HG03469 (cell line): ENCODE results near the gene NPAS2.

Experiments used
- ATAC-seq: cut with Tn5 transposase; IDR thresholded peaks from one replicate; pipeline ENCODE4 v1.9.1; 2021; ENCODE audit warnings: mild to moderate bottlenecking, moderate library complexity, moderate number of reproducible peaks; ENCODE audit not compliant: unreplicated experiment

The NPAS2 gene

DNA sequence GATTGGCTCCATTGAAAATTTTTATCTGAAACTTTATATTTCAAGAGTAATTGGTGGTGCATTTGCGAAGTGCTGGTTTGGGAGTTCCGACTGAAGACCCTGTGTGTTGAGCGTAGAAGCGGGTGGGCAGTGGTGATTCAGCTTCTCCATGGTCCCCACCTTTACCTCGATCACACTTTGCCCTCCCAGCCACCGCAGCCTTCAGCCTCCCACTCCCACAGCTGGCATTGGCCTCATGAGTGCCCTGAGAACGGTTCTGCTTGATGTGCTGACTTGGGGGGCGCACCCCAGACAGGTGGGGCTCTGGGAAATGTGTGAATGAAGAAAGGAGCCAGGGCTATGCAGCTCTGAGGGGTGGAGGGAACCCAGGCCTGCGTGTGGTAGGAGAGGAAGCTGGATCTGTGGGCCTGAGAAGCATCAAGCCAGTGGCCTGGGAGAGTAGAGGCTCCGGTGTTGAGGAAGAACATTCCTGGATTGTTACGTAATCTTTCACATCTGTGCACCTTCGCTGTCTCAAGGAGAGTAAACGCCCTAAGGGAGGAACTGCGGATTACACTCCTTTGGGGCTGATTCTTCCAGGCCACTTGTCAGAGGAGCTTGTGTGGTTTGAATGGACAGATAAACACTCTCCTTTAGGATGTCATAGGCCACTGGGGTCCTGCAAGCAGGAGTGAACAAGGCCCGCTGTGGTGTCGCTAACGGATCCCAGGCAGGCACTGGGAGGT is 83.8 kb downstream of the NPAS2 start:
- ATAC-seq = no peak

DNA sequence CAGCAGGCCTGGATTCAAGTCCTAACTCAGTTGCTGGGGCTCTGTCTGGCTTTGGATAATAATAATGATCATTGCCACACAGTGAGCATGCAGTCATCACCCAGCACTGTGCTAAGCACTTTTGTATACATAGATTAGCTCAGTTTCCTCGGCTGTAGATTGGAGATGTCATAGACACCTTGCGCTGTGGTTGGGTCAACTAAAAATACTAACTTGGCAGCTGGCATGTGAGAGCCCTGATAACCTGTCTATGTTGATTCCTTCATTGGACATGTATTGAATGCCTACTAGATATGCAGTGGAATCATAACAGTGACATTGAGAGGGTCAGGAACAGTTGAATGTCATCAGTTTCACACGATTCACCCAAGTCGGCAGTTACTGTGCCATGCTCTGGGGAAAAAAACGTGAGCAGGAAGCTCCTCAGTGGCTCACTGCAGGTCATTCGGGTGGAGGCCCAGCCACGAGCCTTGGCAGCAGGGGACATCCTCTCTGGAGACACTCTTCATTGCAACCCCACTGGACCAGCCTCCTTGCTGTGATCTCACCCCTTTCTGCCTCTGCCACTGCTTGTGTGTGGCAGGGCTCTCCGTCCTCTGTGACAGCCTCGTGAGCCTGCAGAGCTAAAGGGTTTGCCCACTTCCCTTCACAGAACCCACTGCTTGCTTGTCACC is 85.3 kb downstream of the NPAS2 start:
- ATAC-seq = no peak

DNA sequence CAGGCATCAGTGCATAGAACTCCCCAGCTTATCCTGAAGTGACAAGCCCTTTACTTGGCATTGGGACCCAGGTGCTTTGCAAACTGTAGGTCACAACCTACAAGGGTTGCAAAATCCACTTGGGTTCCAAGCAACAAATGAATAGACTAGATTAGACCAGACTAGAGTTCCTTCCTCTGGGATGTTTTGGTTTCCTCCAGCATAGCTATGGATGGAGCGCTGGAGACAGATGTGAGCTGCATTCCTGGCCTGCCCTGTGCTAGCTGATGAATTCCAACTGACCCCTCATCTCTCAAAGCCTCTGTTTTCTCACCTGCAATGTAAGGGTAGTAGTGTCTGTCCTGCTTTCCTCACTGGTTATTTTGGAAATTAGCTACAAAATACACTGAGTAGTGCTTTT is 86.2 kb downstream of the NPAS2 start:
- ATAC-seq = no peak

DNA sequence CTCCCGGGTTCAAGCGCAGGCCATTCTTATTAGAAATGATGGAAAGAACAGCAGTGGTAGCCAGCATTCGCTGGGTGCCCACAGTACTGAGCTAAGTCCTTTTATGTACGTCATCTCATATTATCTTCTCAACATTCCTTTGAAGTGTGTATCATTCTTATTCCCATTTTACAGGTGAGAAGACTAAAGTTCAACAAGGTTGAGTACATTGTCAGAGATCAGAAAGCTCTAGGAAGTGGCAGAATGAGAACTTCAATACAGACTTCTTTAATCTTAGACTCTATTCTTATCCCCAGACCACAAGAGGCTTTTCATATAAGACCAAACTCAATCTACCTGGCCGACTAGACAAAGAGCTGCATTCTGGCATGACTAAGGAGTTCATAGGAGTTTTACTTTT is 86.7 kb downstream of the NPAS2 start:
- no peak for ATAC-seq

DNA sequence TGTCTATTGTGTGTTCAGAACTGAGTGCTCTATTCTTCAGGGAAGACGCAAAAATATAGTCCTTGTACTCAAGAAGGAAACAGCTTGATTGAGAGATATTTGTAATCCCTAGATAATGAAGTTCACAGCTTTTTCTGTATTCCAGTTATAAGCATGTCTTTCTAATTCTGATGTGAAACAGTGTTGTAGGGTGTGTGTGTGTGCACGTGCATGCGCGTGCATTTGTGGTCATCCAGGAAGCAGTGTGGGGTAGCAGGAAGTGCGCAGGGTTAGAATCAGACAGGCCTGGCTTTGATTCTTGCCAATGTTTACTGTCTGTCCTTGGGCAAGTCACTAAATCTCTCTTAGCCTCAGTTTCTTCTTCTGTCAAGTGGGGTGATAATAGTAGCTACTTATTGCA is 87.9 kb downstream of the NPAS2 start:
- ATAC-seq = no peak

DNA sequence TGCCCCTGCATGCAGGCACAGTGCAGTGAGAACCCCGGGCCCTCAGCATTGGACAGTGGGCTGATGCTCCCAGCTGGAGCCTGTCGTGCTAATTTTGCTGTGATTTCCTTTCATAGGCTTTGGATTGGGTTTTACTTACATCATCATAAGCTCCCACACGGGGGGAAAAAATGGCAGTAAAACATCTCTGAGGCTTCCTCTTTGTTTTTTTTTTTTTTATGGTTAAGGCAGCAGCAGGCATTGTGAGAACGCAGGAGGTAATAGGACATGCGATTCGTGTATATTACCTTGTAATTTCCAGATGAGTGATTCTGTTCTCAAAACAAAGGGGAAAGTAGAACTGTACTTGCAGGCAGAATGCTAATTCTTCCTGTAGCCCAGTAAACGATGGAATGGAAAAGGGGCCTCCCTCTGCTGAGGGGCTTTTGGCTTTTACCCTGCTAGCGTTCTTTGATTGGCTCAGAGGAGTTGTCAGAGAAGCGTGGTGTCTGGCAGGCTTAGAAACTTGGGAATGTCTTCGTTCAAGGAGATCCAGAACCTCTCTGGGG is 89.7 kb downstream of the NPAS2 start:
- ATAC-seq = no peak

DNA sequence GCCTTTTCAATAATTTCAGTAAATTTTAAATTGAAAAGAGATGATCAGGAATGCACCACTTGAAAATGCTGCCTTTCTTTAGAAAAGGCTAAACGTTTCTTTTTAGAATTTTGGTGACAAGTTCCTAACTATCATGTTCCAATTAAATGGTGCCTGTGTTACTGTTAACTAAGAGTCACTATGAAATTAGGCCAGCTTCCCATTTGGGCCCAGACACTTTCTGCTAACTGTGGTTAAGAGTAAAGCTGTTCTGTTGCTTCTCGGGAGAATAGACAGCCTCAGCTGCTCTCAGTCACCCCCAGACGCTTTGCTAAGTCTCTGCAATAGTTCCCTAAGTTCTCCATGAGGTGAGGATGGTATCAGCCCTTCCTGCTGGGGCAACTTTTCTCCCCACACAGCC is 90.2 kb downstream of the NPAS2 start:
- ATAC-seq = no peak

DNA sequence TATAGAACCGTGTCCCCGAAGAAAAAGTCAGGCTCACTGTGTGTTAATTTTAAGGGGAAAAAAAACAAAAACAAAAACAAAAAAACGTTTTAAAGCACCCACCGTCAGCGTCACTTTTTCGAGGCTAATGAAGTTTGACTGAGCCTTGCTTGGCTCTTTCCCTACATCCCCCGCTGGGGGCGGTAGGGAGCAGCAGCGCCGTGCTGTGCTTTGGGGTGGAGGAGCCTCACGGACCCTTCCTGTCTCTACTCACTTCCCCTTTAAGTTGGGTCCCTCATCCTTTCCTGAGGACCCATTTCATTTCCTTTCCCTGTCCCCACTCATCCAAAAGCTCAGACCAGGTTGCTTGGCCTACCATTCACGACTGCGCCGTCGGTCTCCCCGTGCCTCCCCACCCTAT is 99.4 kb downstream of the NPAS2 start:
- no peak for ATAC-seq

DNA sequence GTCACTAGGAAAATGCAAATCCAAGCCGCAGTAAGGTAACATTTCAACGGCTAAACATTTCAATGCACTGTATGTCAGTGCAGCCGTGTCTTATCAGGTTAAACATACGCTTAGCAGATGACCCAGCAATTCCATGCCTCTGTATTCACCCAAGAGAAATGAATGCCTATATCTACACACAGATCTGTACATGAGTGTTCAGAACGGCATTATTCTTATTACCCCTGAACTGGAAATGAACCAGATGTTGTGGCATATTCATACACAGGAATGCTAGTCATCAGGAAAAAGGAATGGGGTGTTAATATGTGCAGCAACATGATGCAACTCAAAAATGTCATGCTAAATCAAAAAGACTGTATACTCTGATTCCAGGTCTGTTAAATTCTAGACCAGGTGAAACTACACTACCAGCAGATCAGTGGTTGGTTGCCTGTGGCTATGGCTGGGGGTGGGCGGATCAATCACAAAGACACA is 101.8 kb downstream of the NPAS2 start:
- no peak for ATAC-seq

DNA sequence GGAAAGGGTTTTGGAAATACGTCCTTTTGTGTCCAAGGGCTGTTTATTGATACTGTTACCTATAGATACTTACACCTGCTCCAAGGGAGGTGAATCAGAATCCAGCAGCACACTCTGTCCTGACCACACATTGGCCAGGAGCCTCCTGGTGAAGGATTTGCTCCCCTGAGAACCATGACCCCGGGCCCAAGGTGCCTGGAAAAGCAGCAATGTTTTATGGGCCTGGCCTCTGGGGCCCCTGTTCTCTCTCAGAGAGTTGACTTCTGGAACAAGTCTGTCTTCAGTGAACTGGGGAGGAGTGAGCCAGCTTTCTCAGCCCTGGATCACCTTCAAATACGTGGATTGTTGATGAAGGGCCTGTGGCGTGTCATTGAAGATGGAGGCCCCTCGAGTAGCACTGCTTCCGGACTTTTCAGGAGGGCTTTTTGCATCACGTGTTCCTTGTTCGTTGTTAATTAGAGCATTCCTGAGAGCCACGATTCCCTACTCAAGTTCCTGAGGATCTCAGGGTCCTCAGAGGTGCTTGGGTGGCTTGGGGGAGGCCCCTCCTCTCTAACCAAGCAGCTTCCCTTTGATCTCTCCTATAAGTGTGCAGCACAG is 103.6 kb downstream of the NPAS2 start:
- no peak for ATAC-seq

DNA sequence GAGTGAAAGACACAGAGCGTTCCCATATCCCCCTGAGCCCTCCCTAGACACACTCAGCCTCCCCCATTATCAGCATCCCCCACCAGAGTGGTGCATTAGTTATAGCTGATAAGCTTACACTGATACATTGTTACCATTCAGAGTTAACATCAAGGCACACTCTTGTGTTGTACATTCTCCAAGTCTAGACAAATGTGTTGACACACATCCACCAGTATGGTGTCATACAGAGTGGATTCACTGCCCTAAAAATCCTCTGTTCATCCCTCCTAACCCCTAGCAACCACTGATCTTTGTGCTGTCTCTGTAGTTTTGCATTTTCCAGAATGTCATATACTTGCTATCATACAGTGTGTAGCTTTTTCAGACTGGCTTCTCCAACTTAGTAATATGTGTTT is 104.2 kb downstream of the NPAS2 start:
- ATAC-seq = no peak

DNA sequence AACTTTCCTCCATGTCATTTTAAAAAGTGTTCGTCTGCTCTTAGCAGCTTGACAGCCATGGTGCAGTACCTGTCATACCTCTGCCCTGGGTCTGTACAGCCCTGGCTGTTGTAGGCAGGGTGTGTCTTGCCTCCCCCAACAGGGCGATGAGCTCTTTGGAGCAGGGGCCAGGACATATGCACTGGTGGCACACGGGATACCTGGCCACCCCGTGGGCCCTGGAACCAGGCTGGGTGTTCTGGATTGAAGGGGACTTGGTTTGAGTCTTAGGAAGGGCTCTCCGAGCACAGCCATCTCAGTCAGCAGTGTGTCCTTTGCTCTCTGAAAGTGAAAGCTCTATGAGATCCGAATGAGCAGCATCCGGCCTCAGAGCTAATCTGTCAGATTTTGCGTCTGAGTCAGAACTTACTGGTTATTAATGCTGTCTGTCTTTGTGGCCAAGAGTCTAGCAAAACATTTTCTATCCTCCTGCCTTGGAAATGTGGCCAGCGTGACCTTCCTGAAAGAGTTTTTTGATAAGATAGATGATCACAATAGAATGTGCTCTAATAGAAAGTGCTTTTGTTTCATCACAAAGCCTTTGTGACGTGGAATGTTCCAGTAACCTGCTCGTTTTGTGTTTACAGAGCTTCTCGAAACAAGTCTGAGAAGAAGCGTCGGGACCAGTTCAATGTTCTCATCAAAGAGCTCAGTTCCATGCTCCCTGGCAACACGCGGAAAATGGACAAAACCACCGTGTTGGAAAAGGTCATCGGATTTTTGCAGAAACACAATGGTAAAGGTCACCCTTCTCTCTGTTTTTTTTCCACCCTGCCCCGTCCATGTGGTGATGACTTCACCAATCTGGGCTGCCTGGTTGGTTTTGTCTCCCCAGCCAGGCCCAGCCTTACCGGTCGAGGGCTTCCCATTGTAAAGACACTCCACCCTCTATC is 104.8 kb downstream of the NPAS2 start:
- peak; percentile 74 for ATAC-seq

DNA sequence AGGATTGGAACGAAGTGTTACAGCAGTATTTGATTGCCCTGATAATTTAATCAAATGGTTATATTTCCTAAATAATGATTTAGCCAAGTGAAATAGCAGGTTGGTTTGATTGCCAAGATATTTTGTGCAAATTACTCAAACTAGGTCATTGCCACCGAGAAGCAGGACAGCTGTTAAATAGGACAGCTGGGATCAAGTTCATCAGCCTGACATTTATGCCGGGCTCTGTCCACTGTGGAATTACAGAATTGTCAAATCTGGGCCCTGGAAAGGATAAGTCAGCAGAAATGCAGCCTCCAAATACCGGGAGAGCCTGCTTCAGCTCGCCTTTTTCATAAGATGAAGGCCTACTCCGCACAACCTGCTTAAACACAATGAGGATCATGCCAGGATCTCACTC is 108.3 kb downstream of the NPAS2 start:
- ATAC-seq = no peak

DNA sequence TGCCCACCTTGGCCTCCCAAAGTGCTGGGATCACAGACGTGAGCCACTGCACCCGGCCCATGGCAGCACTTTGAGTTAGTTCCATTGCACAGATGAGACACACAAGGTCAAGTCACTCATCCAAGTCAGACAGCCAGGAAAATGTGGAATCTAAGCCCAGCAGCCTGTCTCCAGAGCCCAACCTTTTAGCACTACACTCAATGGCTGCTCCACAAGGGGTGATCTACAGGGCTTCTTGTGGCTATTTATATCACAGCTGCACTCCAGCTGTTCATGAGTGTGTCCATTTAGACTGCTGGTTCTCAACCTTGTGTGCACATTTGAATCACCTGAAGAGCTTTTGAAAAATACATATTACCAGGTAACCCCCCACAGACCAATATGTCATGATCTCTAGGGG is 109.2 kb downstream of the NPAS2 start:
- ATAC-seq = no peak

DNA sequence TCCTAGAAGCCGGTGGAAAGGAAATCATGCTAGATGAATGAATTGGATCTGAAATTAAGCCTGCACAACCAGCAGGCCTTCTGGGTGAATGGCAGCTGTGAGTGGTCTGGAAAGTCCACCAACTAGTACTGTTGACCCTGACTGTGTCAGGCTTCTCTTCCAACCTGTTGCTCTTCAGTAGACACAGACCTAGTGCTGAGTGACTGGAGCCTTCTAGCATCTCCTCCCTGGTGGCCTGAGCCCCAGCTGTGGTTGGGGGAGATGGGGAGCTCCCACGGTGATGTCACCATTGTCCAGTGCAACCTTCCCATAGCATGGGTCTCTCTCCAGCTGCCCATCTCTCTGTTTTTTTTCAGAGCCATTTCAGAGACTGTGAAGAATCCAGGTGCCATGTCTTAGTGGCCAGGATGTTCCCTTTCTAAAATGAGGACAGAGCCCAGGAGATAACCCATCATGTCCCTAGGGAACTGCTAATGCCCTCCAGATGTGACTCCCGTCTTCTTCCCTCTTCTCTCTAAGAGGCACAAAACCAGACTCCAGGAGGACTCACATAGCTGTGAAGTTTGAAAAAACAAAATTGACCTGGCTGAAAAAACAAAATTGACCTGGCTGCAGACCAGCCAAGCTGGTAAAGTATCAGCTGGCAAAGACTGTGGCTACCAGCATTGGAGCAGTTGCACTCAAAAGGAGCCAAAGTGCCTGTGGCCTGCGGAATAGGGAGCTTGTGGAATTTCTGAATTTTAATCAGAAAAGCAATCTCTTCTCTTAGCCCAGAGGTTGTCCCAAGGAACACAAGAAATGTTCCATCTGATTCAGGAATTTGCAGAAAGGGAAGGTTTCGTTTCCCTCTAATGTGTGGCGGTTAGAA is 114.8 kb downstream of the NPAS2 start:
- no peak for ATAC-seq

DNA sequence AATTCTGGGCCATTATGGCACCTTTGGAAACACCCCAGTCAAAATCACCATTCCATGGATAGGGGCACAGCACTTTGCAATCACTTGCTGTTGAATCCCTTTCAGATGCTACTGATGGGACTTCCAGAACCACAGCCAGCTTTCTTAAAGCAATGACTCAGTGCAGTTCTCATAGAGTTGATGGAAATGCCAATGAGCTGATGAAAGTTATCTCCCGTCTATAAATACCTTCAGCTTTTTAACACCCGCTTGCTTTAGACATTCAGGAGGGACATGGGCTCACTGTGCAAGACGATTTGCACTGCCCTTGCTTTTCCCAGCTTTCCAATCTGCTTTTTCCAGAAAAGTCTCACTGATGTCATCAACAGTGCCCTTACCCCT is 115.4 kb downstream of the NPAS2 start:
- ATAC-seq = no peak

DNA sequence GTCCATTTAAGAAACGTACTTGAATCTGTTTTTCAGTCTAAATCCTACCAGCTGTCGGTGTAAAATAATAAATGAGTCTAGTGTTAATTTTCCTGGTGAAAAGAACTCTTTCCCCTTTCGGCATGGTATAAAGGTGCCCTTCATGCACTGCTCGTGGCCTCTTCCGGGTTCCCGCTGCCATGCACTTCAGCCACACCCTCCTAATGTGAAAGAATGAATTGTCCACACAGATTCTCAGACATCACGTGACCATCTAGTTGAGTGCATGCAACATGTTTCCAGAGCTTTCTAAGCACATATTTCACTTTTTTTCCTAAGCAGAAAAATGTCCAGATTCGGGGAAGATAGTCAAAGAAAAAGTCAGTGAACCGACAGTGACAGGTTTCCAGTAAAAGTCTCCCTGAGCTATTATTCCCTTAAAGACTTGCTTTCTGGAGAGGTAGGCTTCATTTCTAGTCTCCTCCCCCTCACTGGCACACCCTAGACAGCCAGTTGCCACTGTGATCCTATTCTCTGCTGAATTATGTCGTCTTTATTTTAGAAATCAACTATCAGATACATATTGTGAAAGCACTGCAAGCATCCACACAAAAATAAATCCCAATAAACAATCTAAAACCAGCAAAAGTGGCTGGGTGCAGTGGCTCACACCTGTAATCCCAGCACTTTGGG is 116.3 kb downstream of the NPAS2 start:
- no peak for ATAC-seq

DNA sequence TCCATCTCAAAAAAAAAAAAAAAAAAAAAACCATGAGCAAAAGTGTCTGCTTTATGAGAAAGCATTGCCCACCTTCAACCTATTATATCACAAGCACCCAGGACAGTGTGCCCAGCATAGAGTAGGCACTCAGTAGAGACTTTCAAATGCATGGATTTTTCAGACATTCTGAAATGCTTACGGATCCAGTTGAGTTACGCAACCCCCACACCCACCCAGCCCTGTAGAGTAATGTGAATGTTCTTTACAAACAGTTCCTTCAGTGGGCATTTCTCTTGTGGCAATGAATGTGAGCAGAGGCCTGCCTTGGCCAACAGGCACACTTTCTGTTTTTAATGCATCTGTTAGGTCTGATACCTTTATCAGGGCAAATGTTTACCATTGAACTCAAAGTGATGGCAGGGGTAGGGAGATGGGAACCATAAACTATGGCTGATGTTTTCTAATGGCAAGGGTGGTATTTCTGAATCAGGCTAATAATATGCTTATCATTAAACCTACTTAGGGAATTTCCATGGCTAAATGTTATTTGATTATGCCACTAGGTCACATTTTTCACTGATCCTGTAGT is 117.1 kb downstream of the NPAS2 start:
- no peak for ATAC-seq
